ENCODE measurements around the gene SCGB1A1.

GRCh38 chr11:62393735-62394134 lies 25.1 kb upstream of the SCGB1A1 start:
- TF ChIP-seq CTCF (IDR thresholded peaks at IDR 0.05) (no peak), POLR2AphosphoS5 (IDR thresholded peaks at IDR 0.05) (no peak), EP300 (IDR thresholded peaks at IDR 0.05) (no peak)

Data from esophagus muscularis mucosa (tissue), 4 donors.